Activated naive CD4-positive, alpha-beta T cell treated with anti-CD3 and anti-CD28 coated beads, Interleukin-2, amount 50 U/mL, for 16 hours (primary cell): ENCODE measurements around the gene ZPR1.
"Not testable (repeated sequence)": the region's sequence is repeated elsewhere in the genome, so short reads cannot be mapped to it uniquely, and the experiment has no call there.

Experiments
- DNase-seq: peaks from one replicate; pipeline ENCODE4 v3.0.0-alpha.2; 2020

Gene ZPR1

GRCh38 chr11:116792144-116792868, 4.5 kb upstream of the ZPR1 start:
- no peak for DNase-seq

GRCh38 chr11:116791813-116792143, 4.0 kb upstream of the ZPR1 start, which contains the start of gene APOA5:
APOA5 (minus strand) TSS chr11:116791879; CDS start chr11:116791860, 19 bp downstream.
- no peak for DNase-seq

GRCh38 chr11:116791002-116791812, 3.4 kb upstream of the ZPR1 start:
- peak; percentile 75 for DNase-seq

DNA sequence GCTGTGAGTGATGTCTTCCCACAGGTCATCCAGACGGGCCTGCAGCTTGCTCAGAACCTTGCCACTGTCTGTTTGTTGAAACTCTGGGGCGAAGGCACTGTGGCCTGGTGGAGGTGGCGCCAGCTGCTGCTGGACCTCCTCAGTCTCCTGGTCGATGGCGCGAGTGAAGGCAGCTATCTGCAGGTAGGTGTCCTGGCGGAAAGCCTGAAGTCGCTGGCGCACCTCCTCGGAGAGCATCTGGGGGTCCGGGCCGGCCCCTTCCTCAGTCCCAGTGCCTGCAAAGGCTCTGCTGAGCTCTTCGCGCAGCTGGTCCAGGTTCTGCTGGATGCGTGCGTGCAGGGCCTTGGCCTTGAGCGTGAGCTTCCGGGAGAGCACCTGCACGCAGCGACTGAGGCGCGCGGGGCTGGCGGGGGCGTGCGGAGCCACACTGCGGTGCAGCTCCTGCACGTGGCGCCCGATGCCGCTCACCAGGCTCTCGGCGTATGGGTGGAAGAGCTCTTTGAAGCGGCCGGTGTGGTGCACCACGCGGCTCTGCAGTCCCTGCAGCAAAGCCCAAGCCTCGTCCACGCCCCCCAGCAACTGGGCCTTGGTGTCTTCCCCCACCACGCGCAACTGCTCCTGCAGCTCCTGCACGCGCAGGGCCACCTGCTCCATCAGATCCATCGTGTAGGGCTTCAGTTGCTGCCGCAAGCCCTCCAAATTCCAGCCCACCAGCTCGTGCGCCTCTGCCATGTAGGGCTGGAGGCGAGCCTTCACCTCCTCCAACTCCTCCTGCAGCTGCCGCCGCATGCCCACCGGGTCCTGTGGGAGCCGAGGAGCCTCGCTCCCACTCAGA, 2.6 kb upstream of the ZPR1 start:
- no peak for DNase-seq

DNA sequence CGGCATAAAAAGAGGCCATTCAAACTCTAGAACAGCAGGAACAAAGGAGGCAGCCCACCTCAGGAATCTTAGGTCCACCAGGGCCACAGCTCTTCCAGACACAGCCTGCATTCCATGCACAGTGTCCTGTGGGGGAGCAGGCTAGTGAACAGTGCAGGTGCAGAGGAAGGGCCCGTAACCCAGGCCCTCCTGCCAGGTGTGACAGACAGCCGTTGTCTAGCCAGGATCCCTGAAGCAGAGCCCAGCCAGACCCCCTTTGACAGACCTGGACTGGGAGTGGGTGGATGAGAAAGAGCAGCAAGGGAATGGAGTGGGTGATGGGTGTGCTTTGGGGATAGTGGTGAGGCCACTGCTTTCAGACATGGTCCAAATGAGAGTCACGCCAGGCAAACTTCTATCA, 1.2 kb upstream of the ZPR1 start:
- DNase-seq, result no peak

GRCh38 chr11:116788534-116788933, 711 bp upstream of the ZPR1 start:
- DNase-seq, result no peak

DNA sequence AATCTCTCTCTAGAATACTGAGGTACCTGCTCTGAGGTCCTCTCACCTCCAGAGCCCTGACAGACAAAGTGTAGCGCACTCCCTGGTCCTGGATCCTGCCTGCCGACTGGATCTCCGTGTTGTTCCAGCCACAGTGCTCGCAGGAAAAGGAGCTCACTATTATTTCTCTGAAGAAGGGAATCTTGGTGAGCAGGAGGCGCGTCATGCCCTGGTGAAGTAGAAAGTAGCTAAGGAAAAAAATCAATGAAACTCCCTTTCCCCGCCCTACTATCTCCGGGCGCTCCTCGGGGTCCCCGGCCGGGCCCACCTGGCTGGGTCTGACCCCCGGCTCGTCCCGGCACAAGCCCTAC, 412 bp downstream of the ZPR1 start:
- DNase-seq, result no peak

DNA sequence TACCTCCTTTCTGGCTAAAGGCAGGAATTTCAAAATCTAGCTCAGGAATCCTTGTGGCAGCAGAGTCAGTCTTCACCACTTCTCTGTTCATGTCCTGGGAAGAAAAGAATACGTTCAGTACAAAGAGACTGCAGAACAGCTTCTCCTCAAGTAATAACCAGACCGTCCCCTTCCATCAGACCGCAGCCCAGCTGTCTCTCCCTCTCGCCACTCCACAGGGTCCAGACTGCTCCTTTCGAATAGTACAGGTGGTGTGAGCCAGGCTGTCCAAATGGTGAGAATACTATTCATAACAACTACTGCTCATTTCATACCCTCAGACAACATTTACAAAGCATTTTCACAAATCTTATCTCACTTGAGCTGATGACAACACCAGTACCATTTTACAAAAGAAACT, 857 bp downstream of the ZPR1 start:
- no peak for DNase-seq

DNA sequence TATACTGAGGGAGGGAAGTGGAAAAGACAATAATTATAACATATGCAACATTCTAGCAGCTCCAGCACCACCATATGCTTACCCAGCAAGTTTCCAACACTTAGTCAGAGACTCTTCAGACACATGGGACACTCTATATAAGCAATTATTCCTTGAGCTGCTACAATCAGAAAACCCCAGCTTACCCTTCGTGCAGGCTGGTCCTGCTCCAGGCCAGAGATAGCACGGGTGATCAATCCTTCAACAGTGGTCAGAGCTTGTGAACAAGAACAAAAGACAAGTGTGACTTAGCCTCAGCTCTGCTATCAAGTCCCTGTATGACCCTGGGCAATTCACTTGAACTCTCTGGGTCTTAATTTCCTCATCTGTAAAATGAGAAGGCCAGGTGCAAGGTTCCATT, 1.5 kb downstream of the ZPR1 start:
- DNase-seq, result no peak

- no peak for DNase-seq
Observed at GRCh38 chr11:116782728-116783127, 5.1 kb downstream of the ZPR1 start.

GRCh38 chr11:116778556-116778955, 9.3 kb downstream of the ZPR1 start:
- DNase-seq, result no peak

- no peak for DNase-seq
Observed at GRCh38 chr11:116777056-116777455, 10.8 kb downstream of the ZPR1 start.

DNA sequence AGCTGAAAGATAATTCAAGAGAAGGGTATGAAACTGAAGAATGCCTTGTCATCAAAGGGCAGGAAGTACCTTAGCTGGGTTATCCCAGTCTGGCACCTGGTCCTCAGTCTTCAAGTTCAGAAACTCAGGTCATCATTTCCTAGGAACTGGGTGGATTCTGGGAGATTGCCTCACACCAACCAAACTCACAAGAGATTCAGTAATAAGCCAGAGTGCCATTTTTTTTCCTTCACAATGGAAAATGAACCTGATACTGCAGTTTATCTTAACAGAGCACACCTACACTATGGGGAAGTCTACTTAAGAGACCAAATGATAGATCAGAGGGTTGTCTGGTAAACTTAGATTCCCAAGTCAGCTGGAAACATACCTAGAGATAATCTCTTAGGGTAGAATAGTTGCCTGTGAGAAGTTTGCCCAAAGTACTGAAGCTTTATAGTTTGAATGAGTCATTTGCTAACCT, 11.3 kb downstream of the ZPR1 start:
- no peak for DNase-seq

DNA sequence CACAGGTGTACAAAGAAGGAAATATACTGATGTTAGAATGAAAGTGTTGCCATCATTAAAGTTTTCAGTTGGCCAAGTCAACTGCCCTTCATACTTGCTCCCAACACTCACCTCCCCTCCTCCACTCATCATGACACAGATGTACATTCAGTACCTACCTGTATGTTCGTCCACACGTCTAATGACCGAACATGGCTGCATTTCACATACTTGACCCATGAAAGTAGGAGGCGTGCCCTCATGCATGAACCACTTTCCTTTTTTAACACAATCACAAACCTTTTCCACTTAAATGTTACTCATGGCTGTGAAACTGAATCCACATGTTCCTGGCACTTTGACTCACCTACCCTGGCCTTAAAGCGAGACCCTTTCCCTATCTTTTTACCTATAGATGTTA, 11.8 kb downstream of the ZPR1 start:
- DNase-seq, result no peak

DNA sequence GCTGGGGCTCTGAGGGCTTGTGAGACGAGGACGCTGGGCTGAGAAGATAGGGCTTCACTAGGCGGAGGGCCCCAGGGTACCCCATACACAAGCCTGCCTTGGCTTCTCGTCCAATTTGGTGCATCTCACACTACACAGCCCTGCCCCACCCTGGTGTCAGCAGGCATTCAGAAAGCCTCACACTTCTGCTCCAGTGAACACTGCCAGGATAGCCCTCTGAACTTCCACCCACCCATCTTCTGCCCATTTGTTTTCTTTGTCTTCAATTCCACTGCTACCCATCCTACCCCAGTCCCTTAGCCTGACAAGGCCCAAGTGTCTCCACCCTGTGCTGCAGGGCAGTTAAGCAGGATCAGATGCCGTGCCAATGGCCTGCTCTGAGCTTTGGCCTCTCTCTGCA, 13.2 kb downstream of the ZPR1 start:
- DNase-seq, result no peak

DNA sequence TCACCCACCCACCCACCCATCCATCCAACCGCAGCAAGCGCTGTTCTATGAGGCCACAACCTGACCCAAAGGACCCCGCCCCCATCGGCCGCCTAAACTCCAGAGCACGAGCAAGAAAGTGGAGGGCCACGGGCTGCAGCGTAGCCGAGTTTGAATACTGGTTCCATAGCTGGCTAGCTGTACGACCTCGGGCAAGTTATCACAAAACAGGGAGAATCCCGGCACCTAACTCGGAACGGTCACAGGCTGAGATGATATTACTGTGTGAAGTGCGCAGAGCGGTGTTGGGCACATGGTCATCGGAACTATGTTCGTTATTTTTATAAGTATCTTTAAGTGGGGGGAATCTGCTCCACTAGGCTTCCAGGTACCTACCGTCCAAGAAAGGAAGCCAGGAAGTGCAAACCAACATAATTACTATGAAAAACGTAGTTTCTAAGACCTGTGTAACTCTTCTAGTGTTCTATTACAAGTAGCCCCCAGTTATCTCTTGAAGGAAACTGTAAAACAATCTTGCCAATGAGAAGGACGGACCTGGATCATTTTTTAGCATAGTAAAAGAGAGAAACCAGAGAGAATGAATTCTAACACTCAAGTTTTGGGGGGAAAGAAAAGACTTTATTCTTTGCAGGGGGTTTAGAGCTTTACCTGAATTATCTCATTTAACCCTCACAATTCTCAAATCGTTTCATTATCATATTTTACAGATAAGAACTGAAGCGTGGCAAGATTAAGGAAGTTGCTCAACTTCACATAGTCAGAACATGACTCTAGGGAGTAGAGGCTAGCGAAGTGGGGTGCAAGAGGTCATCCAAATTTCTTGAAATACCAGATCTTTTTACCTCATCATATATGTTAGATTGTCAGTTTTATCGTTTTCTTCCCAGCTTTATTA, 14.4 kb downstream of the ZPR1 start:
- no peak for DNase-seq

DNA sequence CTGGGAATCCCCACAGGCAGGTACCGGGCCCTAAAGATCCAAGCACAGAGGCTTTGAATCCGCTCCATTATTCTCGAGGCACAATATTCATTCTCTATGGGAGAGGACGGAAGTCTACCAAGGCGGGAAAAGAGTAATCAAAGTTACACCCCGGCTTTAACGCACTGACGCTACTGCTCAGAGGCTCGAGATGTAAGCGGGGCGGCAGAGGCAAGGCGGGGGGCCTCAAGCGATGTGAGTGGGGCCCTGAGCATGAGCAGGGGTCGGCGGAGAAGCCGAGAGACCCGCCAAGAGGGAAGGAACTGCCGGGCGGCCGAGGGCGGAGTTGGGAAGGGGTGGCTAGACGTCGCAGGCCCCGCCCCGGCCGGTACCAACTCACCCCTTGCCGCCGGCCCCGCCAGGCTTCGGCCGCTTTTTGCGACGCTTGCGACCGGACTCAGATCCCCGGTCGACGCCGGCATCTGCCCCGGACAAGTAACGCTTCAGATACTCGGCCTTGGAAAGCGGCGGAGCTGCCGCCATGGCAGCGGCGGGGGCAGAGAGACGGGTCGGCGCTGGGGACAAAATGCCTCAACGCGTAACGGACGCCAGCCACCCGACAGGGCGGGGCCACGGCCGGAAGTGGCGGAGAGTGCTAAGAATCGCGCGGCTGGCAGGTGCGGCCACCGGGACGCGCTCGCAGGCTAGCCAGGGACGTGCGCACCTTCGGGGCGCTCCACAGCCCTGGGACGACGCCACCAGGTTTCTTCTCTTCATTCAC, 15.2 kb downstream of the ZPR1 start, which contains the start of gene BUD13:
BUD13 (minus strand) TSS at position 545 of the 760 bp plus-strand sequence; CDS start at position 522, 23 bp downstream.
- DNase-seq, result peak; percentile 96

DNA sequence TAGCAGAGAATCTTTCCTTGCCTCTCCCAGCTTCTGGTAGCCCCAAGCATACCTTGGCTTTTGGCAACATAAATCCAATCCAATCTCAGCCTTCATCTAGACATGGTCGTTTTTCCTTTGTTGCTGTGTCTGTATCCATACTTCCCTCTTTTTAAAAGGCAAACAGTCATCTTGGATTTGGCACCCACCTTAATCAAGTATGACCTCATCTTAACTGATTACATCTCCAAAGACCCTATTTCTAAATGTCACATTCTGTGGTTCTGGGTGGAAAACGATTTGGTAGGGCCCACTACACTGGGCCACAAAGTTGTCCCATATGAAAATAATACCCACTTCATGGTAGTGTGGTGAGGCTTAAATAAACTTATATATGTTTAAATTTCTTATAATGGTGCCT, 15.9 kb downstream of the ZPR1 start:
- DNase-seq, result no peak

DNA sequence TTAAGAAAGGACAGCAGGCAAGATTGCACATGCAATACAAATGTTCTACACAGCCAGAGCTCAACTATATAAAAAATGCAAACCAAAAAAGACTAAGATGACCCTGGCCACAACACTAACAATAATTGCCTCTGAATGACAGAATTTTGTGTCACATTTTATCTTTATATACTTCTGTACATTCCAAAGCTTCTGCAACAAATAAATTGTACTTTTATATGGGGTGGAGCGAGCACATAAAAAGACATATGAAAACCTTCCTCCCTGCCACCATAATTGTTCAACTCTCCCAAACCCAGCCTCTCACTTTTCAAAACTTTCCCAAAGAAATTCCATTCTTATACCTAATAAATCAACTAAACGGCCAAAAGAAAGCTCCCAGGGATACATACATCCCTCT, 25.7 kb downstream of the ZPR1 start:
- DNase-seq, result no peak

DNA sequence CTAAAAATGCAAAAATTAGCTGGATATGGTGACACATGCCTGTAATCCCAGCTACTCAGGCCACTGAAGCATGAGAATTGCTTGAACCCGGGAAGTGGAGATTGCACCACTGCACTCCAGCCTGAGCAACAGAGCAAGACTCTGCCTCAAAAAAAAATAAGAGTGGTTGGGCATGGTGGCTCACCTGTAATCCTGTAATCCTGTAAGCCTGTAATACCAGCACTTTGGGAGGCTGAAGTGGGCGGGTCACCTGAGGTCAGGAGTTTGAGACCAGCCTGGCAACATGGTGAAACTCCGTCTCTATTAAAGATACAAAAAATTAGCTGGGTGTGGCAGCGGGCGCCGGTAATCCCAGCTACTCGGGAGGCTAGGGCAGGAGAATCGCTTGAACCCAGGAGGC, 31.8 kb downstream of the ZPR1 start:
- not testable (repeated sequence) for DNase-seq

GRCh38 chr11:116750070-116750718, 37.6 kb downstream of the ZPR1 start:
- DNase-seq, result no peak
